Astrocyte of the spinal cord (primary cell): ENCODE measurements around the gene SPTBN5.
"Not testable (repeated sequence)": the region's sequence is repeated elsewhere in the genome, so short reads cannot be mapped to it uniquely, and the experiment has no call there.

ENCODE experiments used
- DNase-seq: peaks from one replicate; pipeline ENCODE4 v3.0.0; 2011; ENCODE audit warnings: low read depth, low spot score
- H3K4me3 ChIP-seq: 2 replicates; pipeline ENCODE4 v1.5.1; 2011; ENCODE audit warnings: low read depth, mild to moderate bottlenecking, low read length, moderate library complexity
- CTCF ChIP-seq: IDR thresholded peaks from 2 replicates; pipeline ENCODE4 v1.5.1; 2012; ENCODE audit warnings: low read depth, mild to moderate bottlenecking, low read length, inconsistent platforms
- in situ Hi-C: cut with HindIII; loops from 2 replicates; pipeline ENCODE4 v1.10.0; 2017; ENCODE audit warnings: low sequenced_read_pairs

SPTBN5 gene

GRCh38 chr15:41832875-41833274 lies 61.0 kb downstream of the SPTBN5 start:
- DNase-seq: no peak
- TF ChIP-seq CTCF: no peak
- in situ Hi-C loops: no loop called here
- no peak overlapping the region for H3K4me3 ChIP-seq

- TF ChIP-seq CTCF: no peak
- H3K4me3 ChIP-seq: no peak overlapping the region
- in situ Hi-C loops: no loop called here
- no peak for DNase-seq
These were observed 61.6 kb downstream of the SPTBN5 start for GRCh38 chr15:41832208-41832607.

GRCh38 chr15:41831291-41831690 lies 62.6 kb downstream of the SPTBN5 start:
- H3K4me3 ChIP-seq, in situ Hi-C loops: not testable (repeated sequence)
- peak; percentile 11 for DNase-seq

GRCh38 chr15:41829959-41830646 lies 63.8 kb downstream of the SPTBN5 start:
- no peak for DNase-seq
- no peak overlapping the region for H3K4me3 ChIP-seq
- TF ChIP-seq CTCF: no peak
- in situ Hi-C loops: no loop called here

- no peak for TF ChIP-seq CTCF
- DNase-seq: peak; percentile 8
- in situ Hi-C loops: no loop called here
- peak overlapping the region; percentile 82 for H3K4me3 ChIP-seq
These were observed 65.1 kb downstream of the SPTBN5 start for GRCh38 chr15:41828807-41829141.

GRCh38 chr15:41827880-41828806 lies 65.7 kb downstream of the SPTBN5 start, which contains the start of gene JMJD7:
Gene JMJD7 (plus strand): TSS chr15:41828092. CDS start chr15:41828125, 33 bp downstream.
- no peak for TF ChIP-seq CTCF
- peak within 1 kb of the TSS; percentile 82 for H3K4me3 ChIP-seq
- DNase-seq: peak; percentile 84
- in situ Hi-C loops: no loop called here
